ENCODE measurements around the gene SERPINB12. TPM values are rescaled to one million over a fixed set of nuclear protein-coding genes. Genes with fewer than 3 reads are reported as not detected.

The SERPINB12 gene
- total RNA-seq, 1 donor from 2014 or later, result not detected

GRCh38 chr18:63532471-63532870, 9.7 kb upstream of the SERPINB12 start:
- Histone ChIP-seq H3K4me3 (ENCODE audit: low read depth, low read length) (no peak overlapping the region), H3K36me3 (ENCODE audit: control insufficient read depth, insufficient read depth, low read length) (no peaks in the 10 kb centered on the region), H3K27me3 (ENCODE audit: control insufficient read depth, insufficient read depth, low read length) (no peaks in the 10 kb centered on the region)
- TF ChIP-seq CTCF (IDR thresholded peaks at IDR 0.05; ENCODE audit: insufficient read depth, low read length, poor library complexity, severe bottlenecking), result no peak
- no peak for DNase-seq (ENCODE audit: low read depth)

- no peak for TF ChIP-seq CTCF (IDR thresholded peaks at IDR 0.05; ENCODE audit: insufficient read depth, low read length, poor library complexity, severe bottlenecking)
- Histone ChIP-seq H3K4me3 (ENCODE audit: low read depth, low read length) (no peak overlapping the region), H3K36me3 (ENCODE audit: control insufficient read depth, insufficient read depth, low read length) (no peaks in the 10 kb centered on the region), H3K27me3 (ENCODE audit: control insufficient read depth, insufficient read depth, low read length) (no peaks in the 10 kb centered on the region)
- no peak for DNase-seq (ENCODE audit: low read depth)
These were observed 7.6 kb upstream of the SERPINB12 start for GRCh38 chr18:63534615-63535014.

- Histone ChIP-seq H3K4me3 (ENCODE audit: low read depth, low read length) (no peak overlapping the region), H3K36me3 (ENCODE audit: control insufficient read depth, insufficient read depth, low read length) (no peaks in the 10 kb centered on the region), H3K27me3 (ENCODE audit: control insufficient read depth, insufficient read depth, low read length) (no peaks in the 10 kb centered on the region)
- TF ChIP-seq CTCF (IDR thresholded peaks at IDR 0.05; ENCODE audit: insufficient read depth, low read length, poor library complexity, severe bottlenecking), result no peak
- no peak for DNase-seq (ENCODE audit: low read depth)
These were observed 2.2 kb upstream of the SERPINB12 start for GRCh38 chr18:63539904-63540510.

- TF ChIP-seq CTCF (IDR thresholded peaks at IDR 0.05; ENCODE audit: insufficient read depth, low read length, poor library complexity, severe bottlenecking), result no peak
- no peaks in the 10 kb centered on the region for H3K27me3 ChIP-seq (ENCODE audit: control insufficient read depth, insufficient read depth, low read length)
- no peak for DNase-seq (ENCODE audit: low read depth)
- no peak overlapping the region for H3K4me3 ChIP-seq (ENCODE audit: low read depth, low read length)
- H3K36me3 ChIP-seq (ENCODE audit: control insufficient read depth, insufficient read depth, low read length), result no peaks in the 10 kb centered on the region
These were observed 1.8 kb downstream of the SERPINB12 start for GRCh38 chr18:63544017-63544416.

GRCh38 chr18:63545000-63545399, 2.8 kb downstream of the SERPINB12 start:
- no peaks in the 10 kb centered on the region for H3K36me3 ChIP-seq (ENCODE audit: control insufficient read depth, insufficient read depth, low read length)
- no peaks in the 10 kb centered on the region for H3K27me3 ChIP-seq (ENCODE audit: control insufficient read depth, insufficient read depth, low read length)
- DNase-seq (ENCODE audit: low read depth), result no peak
- no peak overlapping the region for H3K4me3 ChIP-seq (ENCODE audit: low read depth, low read length)
- no peak for TF ChIP-seq CTCF (IDR thresholded peaks at IDR 0.05; ENCODE audit: insufficient read depth, low read length, poor library complexity, severe bottlenecking)

GRCh38 chr18:63550068-63550467, 7.9 kb downstream of the SERPINB12 start:
- no peak for DNase-seq (ENCODE audit: low read depth)
- Histone ChIP-seq H3K36me3 (ENCODE audit: control insufficient read depth, insufficient read depth, low read length) (no peaks in the 10 kb centered on the region), H3K4me3 (ENCODE audit: low read depth, low read length) (no peak overlapping the region), H3K27me3 (ENCODE audit: control insufficient read depth, insufficient read depth, low read length) (no peaks in the 10 kb centered on the region)
- TF ChIP-seq CTCF (IDR thresholded peaks at IDR 0.05; ENCODE audit: insufficient read depth, low read length, poor library complexity, severe bottlenecking), result no peak
